GM18526 (cell line): ENCODE data around the gene GPR179.

ENCODE experiments used
- POLR2A ChIP-seq: IDR thresholded peaks from 3 replicates; pipeline ENCODE4 v1.6.1; 2011; ENCODE audit not compliant: insufficient read length; ENCODE audit errors: extremely low read depth

The GPR179 gene, protein sequence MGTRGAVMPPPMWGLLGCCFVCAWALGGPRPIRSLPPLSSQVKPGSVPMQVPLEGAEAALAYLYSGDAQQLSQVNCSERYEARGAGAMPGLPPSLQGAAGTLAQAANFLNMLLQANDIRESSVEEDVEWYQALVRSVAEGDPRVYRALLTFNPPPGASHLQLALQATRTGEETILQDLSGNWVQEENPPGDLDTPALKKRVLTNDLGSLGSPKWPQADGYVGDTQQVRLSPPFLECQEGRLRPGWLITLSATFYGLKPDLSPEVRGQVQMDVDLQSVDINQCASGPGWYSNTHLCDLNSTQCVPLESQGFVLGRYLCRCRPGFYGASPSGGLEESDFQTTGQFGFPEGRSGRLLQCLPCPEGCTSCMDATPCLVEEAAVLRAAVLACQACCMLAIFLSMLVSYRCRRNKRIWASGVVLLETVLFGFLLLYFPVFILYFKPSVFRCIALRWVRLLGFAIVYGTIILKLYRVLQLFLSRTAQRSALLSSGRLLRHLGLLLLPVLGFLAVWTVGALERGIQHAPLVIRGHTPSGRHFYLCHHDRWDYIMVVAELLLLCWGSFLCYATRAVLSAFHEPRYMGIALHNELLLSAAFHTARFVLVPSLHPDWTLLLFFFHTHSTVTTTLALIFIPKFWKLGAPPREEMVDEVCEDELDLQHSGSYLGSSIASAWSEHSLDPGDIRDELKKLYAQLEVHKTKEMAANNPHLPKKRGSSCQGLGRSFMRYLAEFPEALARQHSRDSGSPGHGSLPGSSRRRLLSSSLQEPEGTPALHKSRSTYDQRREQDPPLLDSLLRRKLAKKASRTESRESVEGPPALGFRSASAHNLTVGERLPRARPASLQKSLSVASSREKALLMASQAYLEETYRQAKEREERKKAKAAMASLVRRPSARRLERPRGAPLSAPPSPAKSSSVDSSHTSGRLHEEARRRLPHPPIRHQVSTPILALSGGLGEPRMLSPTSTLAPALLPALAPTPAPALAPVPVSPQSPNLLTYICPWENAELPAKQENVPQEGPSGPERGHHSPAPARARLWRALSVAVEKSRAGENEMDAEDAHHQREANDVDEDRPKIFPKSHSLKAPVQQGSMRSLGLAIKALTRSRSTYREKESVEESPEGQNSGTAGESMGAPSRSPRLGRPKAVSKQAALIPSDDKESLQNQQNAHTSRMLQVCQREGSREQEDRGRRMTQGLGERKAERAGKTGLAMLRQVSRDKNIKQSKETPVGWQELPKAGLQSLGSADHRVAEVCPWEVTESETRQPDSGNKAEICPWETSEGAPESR (N-terminal part only)

DNA sequence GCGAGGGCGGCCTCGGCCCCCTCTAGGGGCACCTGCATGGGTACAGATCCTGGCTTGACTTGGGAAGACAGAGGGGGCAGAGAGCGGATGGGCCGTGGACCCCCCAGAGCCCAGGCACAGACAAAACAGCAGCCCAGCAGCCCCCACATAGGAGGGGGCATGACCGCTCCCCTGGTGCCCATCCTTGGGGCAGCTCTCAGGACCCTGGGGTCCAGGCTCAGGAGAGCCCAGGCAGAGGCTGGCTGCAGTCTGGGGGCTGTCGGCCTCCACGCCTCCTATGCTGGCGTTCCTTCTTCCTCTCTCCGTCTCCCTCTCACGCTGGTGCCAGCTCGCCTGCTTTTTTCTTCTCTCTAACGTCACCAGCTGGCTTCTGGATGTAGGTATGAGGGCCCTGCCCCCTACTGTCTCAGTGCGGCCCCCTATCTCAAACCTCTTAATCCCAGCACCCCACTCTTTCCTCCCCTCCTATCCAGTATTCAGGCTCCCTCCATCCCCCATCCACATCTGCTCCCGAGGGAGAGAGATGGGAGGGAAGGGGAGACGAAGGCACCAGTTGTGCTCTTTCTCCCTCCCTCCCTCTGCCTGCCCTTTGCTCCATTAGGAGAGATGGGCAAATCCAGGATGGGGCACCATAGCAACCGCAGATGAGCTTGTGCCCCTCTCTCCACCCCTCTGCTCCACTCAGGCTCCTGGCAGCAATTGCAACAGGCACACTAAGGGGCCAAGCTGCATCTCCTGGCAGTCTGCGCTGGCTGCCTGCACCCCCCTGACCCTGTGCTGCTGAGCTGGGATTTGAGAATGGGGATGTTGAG is at the start of gene GPR179:
Gene GPR179, minus strand, starts transcription at position 349 of the 812 bp plus-strand sequence. Its CDS starts 167 bp downstream, at position 182.
- TF ChIP-seq POLR2A = no peak

DNA sequence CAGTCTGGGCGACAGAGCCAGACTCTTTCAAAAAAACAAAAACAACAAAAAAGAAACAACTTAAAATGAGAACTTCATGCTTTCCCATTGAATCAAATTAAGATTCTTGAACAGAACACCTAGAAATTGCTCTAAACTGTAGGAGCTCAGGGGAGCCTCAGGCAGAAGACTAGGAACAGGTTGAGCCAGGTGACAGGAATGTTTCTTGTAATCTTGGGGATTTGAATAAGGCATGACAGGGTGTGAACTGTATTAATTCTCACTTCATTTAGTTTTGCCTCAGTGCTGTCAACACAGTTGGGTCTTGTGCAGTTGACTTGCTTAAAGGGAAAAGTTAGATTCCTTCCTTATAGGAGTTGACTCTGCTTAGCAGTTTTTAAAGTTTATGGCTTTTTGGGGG is 35.7 kb upstream of the GPR179 start:
- TF ChIP-seq POLR2A = no peak

DNA sequence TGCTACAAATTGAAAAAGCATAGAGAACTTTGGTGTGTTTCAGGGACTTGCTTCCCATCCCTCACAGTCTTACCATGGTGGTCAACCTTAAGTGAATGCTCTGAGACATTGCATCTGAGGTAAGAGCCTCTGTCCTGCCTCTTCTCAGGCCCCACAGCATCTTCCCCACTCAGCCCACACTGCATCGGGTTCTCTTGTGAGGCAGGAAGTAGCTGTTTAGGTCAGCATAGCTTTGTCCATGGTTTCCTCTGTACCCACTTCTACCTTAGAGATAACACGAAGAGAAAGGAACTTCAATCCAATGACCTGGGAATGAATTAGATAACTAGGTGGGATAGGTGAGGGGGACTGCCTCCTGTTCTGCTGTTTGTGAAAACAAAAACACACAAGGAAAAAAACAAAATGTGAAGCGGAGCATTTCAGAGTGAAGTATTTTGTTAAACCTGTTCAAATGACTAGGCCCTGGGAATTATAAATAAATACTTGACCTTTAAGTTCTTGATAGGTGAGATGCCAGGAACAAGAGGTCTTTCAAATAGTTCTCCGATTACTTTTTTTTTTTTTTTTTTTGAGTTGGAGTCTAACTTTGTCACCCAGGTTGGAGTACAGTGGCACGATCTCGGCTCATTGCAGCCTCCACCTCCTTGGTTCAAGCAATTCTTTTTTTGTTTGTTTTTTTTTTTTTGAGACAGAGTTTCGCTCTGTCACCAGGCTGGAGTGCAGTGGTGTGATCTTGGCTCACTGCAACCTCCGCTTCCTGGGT is 25.5 kb upstream of the GPR179 start:
- no peak for TF ChIP-seq POLR2A

DNA sequence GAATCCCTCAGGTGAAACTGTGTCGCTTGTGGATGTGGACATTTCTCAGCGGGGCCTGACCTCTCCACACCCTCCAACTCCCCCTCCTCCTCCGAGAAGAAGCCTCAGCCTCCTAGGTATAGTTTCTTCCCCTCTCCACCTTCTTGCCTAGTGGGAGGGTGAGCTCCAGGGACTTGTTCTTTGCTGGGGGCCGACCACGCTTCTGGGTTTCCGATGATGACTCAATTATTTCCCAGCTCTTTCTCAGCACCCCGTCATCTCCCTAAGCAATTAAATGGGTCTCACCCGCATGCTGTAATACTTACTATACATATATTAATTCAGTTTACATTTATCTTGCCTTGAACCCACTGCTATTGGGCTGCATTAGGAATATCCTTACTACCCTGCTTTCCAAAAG is 21.0 kb upstream of the GPR179 start:
- TF ChIP-seq POLR2A = no peak

DNA sequence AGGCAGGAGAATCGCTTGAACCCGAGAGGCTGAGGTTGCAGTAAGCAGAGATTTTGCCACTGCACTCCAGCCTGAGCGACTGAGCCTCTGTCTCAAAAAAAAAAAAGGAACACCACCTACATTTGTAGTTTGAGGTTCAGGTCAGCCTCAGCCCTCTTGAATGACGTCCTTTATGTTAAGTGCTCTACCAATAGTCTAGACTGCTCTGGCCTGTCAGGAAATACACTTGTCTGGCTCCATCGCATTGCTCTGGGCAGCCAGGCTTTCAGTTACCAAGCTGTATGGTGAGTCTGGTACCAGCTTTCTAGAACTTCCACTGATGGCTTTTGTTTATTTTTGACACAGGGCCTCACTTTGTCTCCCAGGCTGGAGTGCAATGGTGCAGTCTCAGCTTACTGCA is 19.3 kb upstream of the GPR179 start:
- TF ChIP-seq POLR2A = no peak

DNA sequence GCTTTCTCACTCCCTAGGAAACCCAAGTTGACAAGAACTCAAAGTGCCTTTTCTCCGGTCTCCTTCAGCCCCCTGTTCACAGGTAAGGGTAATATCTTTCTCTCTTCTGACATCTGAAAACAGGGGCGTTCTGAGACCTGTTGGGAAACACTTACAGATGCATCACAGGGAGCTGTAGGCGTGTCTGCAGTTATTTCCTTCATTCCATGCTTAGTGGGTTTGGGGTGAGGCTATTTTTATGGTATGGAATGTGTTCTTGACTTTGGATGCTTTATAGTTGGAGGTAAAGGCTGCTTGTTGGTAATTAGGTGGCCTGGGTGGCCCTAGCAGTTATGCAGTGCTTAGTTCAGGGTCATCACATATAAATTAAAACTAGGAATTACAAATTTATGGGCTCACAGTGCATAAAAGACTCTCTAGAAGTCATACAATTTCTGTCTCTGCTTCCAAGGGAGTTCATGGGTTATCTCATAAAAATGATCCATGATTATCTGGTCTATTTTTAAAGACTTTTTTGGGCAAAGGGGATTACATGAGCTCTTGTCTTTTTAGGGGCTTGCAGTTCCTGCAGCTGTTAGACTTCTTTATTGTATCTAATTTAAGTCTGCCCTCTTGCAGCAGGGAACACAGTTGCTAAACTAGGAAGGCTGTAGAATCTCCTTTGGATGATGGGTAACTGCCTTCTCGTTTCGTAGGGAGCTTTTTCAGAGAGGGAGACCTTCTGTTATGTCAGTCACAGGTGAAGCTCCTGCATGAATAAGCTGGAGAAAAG is 18.1 kb upstream of the GPR179 start:
- TF ChIP-seq POLR2A = no peak

DNA sequence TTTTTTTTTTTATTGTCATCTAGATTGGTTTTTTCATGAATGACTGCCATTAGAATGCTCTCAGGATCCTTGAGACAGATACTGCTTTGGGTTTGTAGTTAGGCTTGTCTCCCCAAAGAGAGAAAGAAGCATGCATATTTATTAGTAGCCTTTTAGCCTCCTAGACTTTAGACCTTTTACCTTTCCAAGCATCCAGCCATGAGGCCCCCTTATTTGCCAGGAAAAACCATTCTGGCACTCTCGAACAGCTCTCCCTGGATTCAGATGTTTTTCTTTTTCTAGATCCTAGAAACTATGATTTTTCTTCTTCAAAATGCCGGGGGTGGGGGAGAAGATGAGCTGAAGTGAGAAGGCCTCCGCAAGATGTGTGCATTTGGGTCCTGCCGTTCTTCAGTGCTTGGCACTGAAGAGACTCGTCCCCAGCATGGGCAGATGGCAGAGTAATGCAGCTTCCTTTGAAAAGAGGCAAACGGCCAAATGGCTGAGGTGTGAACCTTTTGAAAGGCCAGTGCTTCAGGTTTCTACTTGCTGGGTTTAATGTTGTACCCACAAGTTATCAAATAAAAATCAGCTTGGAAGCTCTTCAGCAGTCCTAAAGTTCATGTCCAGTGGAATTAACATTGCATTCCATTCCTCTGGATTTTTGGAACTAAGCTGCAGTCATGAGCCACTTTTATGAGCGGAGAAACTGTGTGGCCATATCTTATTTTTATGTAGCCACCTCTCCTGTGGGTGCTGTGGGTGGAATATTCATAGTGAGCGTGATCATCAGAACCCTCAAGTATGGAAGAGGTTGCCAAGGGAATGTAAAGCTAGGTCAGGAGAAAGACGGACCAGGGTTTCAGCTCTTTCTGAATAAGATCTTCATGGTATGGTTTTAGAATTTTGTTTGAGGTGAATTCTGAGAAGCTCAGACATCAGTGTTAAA is 15.1 kb upstream of the GPR179 start:
- no peak for TF ChIP-seq POLR2A

DNA sequence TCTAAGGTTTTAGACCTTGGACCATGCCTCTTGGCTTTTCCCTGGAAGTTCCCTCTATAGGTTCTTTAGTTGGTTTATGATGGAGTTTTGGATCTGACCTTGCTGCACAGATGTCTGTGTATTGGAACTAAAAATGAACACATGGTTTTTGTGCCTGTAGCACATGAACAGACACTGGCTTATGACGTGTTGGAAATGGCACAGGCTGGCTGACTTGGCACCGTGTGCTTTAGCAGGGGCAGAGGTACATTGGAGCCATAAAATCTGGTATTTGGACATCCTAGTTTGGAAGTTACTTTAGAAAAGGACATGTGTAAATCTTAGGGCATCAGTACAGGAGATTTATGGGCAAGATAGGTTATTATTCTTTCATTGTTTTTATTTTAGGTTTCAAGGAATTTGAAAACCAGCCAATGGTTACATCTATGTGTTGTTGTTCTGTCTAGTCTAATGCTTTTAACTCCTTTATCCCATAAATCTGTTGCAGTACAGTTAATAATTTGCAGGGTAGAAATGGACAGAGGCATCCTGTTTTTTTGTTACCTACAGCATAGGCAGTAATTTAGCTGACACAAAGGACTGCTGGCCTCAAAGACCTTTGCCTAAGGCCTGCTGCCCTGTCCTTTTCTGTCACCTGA is 13.8 kb upstream of the GPR179 start:
- TF ChIP-seq POLR2A = no peak

DNA sequence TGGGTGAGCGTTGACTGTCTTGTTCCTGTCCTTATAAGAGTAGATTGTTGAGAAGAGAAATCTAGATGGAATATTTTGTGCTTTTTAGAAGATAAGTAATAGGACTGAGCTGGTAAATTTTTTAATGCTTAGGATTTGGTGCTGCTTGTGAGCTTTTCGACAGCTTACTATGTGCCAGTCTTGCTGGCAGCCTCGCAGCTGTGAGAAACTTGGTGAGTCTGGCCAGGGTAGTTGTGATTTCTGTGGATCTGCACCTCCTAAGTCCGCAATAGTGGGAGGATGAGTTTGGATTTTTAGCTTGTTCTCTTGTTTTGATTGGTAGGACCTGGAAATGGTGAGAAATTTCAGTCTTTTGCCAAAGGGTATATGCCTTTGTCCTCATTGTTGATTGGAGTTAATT is 11.5 kb upstream of the GPR179 start:
- TF ChIP-seq POLR2A = no peak

DNA sequence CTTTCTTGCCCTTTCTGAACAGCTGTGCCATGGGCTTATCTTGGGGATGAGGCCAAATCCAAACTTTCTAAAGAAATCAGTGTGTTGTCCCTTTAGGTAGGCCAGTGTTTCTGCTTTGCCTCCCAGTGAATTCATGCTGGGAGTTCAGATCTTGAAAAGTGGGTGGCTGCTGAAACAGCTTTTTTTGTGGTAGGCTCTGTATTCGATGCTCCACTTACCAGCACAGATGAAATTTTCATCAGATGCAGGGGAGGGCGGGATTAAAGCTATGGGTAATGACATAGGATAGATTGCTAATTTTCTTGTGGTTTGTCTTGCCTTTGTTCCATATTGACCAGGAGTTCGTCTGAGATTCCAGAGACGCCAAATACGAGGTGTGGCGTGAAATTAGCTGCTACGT is 10.7 kb upstream of the GPR179 start:
- TF ChIP-seq POLR2A = no peak

DNA sequence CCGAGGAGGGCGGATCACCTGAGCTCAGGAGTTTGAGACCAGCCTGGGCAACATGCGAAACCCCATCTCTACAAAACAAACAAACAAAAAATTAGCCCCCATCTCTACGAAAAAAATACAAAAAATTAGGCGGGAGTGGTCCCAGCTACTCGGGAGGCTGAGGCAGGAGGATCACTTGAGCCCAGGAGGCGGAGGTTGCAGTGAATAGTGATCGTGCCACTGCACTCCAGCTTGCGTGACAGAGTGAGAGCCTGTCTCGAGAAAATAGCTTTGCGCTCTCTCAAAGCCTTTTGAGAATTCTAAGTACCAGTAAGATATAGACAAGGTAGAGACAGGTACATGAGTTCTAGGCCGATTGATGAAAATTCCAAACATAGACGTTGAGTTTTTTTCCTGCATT is 9.9 kb upstream of the GPR179 start:
- no peak for TF ChIP-seq POLR2A
